HG02571 (cell line): ENCODE measurements around the gene CREB3L1.

Experiments
- ATAC-seq: cut with Tn5 transposase; IDR thresholded peaks from one replicate; pipeline ENCODE4 v1.9.1; 2021; ENCODE audit warnings: mild to moderate bottlenecking, moderate library complexity; ENCODE audit not compliant: unreplicated experiment

Gene CREB3L1, protein sequence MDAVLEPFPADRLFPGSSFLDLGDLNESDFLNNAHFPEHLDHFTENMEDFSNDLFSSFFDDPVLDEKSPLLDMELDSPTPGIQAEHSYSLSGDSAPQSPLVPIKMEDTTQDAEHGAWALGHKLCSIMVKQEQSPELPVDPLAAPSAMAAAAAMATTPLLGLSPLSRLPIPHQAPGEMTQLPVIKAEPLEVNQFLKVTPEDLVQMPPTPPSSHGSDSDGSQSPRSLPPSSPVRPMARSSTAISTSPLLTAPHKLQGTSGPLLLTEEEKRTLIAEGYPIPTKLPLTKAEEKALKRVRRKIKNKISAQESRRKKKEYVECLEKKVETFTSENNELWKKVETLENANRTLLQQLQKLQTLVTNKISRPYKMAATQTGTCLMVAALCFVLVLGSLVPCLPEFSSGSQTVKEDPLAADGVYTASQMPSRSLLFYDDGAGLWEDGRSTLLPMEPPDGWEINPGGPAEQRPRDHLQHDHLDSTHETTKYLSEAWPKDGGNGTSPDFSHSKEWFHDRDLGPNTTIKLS

DNA sequence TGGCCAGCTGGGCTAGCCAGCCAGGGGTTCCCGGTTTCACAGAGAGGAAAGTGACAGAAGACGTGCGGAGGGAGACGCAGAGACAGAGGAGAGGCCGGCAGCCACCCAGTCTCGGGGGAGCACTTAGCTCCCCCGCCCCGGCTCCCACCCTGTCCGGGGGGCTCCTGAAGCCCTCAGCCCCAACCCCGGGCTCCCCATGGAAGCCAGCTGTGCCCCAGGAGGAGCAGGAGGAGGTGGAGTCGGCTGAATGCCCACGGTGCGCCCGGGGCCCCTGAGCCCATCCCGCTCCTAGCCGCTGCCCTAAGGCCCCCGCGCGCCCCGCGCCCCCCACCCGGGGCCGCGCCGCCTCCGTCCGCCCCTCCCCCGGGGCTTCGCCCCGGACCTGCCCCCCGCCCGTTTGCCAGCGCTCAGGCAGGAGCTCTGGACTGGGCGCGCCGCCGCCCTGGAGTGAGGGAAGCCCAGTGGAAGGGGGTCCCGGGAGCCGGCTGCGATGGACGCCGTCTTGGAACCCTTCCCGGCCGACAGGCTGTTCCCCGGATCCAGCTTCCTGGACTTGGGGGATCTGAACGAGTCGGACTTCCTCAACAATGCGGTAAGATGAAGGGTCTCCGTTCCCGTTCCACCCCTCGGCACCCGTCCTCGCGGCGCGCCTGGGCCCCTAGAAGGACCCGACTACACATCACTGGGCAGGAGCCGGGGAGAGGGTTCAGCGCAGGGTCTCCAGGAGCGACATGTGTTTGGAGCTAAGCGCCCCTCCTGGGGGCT, at the start of gene CREB3L1:
CREB3L1 (plus strand) TSS at position 41 of the 765 bp plus-strand sequence; CDS start at position 491, 450 bp downstream.
- no peak for ATAC-seq

DNA sequence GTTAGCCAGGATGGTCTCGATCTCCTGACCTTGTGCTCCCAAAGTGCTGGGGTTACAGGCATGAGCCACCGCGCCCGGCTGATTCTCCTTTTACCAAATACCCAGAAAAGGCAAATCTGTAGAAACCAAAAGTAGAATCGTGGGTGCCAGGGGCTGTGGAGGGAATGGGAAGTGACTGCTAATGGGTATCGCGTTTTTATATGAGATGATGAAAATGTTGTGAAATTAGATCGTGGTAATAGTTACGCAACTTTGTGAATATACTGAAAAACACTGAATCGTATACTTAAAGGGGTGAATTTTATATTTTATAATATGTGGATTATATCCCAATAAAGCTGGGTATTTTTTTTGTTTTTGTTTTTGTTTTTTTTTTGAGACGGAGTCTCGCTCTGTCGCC, 48.2 kb upstream of the CREB3L1 start:
- no peak for ATAC-seq

DNA sequence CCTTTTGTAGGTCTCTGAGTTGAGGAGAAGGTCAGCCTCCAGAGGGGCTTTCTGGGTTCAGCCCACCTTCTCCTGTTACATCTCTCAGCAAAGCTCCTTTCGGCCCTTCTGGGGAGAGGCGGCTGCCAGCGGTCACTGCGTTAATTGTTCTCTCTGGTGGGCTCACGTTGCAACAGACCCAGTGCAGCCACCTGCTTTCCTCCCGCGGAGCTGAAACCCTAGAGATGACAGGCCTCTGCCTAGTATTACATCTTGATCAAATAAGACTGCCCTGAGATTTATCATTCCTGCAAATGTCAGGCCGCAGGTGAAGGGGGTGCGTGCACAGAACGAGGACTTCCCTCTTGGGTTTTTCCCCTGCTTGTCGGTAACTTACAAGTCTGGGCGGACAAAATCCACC, 43.2 kb upstream of the CREB3L1 start:
- no peak for ATAC-seq

DNA sequence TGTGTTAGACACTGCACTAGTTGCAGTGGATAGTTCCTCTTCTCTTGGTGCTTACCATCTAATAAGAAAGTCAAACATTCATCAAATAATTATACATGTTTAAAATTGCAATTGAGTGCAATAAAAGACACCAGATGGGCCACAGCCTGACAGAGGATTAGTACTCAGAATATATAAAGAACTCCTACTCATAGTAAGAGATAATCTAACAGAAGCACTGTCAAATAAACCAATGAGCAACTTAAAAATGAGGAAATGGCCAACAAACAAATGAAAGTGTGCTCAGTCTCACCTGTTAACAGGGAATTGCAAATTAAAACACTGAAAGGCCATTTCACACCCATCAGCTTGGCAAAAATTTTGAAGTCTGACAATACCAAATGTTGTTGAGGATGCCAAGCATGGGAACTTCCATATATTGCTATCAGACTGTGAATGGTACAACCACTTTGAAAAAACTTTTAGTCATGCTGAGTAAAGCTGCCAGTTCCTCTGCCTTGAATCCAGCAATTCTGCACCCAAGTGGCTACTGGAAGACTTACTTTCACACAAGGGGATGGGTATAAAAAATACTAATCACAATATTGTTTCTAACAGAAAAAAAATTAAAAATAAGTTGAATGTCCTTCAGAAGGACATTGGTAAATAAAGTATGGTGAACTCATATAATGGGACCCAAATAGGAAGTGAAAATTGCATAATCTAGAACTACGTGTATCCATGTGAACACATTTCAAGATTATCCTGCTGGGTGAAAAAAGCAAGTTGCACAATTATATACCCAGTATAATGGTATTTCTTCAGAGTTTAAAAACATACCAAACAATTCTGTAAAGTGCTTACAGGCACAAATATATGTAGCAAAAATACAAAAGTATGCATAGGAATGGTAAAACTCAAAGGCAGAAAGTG, 41.4 kb upstream of the CREB3L1 start:
- no peak for ATAC-seq

DNA sequence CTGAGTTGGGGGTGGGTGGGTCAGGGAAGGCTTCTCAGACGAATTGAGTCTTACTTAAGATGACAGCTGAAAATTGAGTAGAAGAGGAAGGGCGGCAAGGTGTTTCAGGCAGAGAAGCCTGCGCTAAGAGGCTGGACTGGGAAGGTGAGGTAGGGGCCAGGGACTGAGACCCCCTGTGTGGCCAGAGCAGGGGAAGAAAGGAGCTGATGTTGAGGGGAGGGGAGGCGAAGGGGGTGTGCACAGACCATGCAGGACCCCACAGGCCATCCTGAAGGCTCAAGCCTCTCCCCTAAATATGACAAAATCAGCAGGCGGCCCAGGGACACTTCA, 40.6 kb upstream of the CREB3L1 start:
- ATAC-seq, result no peak

DNA sequence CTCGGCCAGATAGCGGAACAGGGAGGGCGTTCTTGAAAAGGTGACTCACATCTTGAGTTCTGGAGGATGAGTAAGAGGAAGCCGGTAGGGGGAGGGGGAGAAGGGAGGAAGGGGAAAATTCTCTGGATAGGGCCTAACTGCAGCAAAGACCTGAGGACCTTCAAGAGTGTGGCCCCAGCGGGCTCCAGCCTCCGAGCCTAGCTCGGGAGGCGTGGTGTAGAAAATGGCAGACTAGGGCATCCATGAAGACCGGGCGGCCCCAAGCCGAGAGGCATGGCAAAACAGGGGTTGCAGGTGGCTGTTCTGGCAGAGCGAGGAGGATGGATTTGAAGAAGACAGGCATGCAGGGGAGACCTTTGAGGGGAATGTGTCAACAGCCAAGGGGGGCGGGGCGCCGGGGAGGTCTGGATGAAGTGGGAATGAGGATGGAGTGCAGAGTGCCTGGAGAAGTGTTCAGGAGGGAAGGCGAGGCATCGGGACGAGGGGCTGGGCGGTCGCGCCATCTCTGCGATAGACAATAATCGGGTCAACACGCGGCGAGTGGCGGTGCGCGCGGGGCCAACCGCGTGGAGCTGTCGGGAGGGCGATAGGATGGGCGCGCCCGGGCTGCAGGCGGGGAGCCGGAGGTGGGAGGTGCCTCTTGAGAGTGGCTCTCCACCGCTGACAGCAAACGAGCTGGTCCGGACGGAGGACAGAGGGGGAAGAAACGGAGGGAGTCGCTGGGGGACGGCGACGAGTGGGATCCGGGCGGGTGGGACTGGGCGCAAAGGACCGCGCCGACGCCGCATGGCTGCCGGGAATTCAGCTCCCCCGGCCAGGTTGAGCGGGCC, 40.0 kb upstream of the CREB3L1 start:
- no peak for ATAC-seq

DNA sequence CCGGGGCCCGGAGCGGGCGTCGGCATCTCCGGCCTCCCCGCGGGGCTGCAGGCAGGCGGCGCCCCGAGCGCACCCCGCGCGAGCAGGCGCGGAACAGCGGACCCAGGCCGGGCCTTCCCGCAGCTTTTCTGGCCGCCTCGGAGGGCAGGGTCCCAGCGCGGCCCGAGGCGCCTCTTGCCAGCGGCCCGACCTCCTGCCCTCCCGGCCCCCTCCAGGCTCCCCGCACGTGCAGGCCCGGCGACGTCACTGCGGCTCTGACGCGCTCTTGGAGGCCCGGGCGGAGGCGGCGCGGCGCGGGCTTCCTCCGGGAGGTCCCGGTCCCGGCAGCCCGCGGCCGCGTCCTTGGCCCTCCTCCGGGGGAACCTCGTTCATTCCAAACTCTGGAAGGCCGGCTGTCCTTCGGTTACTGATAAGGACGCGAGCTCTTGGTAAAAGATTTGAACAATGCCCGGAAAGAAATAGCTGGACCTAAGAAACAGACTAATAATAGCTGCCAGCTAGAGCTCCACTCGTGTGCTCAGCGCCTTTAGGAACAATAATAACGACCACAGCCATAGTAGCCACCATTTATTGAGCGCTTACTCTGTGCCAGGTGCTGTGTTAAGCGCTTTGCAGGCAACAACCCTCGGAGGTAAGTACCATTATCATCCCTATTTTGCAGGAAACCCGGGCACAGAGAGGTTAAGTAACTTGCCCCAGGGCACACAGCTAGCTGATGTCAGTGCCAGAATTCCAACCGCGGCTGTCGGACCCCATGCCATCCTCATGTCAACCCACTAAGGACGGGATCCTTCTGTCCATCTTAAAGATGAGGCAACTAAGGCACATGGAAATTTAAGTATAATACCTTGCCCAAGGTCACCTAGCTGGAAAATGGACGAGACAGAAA, 39.1 kb upstream of the CREB3L1 start:
- ATAC-seq, result no peak

DNA sequence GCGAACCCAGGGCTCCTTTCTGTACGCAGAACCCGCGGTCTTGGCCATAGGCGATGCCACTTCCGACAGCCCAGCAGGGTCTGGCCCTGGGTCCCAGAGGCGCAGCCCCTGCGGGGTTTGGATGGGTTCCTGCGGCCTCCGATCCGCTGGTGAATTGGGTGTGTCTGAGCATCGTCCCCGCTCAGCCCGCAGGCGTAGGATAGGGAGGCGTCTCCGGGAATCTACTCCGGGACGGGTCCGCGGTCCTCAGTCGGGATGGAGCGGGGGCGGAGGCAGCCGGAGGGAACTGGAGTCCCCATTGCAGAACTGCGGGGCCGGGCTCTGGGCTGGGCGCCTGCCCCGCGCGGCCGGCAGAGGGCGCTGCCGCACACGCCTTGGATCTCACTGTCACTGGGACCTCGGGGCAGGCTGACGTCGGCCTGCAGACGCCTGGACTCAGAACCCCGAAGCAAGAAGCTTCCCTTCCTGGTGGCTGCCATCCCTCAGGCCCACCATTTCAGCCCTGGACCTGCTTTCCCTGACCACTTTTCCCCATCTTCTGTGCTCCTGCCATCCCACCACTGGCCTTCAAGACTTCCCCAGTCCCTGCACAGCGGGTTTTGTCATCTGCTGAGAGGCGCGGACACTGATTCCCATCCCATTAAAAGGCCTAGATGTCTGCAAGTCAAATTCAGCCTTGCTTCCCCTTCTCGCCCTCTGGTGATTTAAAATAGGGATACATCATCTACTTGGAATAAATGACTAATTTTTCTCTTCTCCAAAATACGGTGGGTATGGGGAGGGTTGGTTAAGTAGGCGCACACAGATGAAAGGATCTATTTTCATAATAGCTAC, 38.3 kb upstream of the CREB3L1 start:
- ATAC-seq, result peak; percentile 62

DNA sequence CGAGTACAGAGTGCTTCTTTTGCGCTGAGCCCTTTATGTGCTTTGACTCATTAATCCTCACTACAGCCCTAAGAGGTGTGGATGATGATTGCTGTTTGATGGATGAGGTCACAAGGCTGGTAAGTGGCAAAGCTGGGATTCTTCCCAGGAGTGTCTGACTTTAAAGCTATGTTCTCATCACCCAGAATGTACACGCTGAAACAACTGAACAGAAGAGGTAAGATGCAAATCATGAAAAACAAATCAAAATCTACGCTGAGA, 37.7 kb upstream of the CREB3L1 start:
- ATAC-seq, result no peak

DNA sequence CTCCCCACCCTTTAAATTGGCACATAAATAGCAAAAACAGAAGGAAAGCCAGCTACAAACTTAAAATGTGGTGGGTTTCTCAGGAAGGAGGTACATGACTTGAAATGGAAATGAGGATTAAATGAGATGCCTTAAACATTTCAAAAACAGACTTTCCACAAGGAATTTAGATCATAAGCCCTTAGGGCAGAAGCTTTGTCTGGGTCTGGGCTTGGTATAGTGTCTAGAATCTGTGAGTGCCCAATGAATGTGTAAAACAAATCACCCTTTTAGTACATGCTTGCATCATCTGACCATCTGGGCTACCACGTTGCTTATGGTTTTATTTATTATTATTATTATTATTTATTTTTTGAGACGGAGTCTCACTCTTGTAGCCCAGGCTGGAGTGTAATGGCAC, 37.1 kb upstream of the CREB3L1 start:
- no peak for ATAC-seq

DNA sequence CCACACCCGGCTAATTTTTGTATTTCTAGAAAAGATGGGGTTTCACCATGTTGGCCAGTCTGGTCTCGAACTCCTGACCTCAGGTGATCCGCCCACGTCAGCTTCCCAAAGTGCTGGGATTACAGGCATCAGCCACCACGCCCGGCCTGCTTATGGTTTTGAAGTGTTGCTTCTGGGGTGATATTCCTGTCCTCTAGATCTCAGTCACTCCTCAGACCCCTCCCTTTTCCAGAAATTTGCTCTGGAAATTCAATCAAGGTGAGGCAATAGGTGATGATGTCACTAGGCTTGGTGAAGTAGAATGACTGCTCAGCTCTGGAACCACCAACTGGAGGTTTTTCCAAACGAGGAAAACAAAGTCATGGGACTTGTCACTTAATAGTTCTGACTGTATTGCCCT, 36.6 kb upstream of the CREB3L1 start:
- ATAC-seq, result no peak

DNA sequence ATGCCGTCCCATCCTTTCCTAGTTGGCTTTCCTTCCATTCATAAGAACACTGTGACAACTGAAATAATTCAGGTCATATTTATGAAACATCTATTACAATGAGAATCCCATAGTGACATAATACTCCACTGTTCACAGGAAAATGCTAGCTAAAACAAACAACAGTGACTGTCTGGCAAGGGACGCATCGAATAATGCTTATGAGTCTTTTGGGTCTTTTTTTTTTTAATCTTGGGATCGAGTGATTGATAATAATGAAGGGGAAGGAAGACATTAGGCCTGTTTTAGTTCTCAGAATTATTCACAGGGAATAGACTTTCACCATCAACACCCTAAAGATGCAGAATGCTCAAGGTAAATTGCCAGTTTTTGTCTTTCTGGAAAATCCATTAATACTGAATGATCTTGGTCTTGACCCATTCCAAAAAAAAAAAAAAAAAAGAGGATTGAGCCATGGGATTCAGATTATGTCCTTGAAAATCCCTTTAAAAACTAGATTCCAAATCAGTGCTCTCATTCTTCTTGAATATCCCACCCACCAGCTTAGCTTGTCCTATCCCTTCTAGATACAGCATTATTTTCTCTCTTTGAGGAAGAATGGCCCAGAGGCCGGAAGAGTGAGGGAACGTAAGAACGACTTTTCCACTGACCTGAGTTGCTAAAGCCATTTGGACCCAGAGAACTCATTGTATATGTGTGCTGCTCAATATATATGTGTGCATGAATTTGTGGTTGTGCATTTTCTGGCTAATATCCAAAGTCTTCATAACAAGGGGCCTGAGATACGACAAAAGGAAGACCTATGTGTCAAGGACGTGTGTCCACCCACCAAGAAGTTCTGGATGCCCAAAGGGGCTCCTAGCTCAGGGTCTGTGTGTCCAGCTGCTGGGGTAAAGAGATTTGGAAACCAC, 35.2 kb upstream of the CREB3L1 start:
- ATAC-seq, result no peak

DNA sequence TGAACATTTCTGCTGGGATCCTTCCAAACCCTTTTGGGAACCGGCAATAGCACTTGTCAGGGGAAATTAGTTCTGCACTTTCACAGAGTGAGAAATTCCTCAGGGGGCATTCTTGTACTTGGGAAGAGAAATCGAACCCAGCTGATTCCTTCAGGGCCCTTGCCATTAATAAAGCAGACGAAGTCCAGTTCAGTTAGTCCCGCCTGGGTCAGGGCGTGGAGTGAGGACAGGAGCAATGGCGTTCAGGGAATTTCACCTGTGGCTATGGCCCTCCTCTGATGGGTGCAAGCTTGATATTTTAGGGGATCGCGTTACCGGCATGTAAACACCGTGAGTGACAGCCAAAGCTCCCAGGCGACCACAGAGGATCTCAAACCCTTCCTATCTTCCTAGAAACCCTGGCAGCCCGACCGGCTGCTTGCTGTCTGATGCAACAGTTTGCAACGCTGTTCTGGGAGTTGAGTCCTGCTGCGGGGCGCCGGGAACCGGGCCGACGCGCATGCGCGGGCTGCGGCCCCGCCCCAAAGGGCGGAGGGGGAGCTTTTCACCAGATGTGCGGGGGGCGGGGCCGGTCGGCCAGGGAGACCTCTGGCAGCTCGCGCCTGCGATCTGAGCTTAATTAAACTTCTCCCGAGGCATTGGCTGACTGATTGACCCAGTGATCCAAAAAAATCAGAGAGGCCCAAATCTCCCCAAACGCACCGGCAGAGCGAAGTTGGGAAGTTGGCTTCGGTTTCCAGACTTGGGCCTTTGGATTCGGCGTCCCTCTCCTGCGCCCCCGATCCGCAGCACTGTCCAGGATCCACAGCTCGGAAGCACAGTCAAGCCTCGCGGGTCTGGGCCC, 34.3 kb upstream of the CREB3L1 start:
- peak; percentile 61 for ATAC-seq

DNA sequence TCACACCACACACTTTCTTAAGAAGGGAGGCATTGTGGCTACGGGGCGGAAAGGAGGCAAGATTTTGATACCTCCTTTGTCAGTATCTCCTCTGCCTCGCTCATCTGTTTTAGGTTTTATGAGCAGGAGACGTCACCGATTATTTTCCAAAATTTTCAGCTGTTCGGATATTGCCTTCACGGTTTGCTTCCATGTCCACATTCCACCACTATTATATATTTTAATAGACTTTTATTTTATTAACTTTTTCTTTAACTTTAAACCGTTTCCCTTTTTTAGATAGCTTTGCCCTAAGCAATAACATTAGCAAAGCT, 33.7 kb upstream of the CREB3L1 start:
- no peak for ATAC-seq

DNA sequence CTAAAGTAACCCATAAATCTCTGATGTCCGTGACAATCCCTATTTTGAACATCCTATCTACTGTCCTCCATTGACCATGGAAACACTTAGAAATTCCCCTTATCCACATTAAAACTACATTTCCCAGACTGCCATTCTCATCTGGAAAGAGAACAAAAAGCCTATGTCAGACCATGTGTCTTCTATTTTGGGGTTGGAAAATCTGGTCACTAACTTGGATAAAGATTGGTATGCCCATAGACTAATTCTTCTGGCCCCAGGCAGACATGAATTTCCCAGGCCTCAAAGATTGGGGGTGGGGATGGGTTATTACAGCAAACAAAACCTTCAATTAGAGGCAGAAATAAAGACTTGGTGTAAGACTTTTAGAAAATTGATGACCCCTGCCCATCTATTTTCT, 30.9 kb upstream of the CREB3L1 start:
- no peak for ATAC-seq

DNA sequence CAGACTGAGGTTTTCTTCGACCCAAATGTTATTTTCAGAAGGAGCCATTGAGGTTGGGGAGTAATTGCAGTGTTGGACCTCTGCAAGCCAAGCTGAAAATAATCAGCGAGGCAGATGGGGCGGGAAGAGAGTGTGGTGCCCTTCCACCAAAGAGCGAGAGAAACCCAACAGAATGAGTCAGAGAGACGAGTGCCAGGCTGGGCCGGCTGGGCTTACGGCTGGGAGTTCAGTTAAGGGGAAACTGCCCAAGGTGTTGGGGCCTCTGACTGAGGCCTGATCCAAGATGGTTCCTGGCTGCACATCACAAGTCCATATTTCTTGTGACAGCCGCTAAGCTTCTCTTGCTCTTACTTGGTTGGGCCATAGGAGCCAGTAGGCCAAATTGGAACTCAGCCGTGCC, 30.4 kb upstream of the CREB3L1 start:
- no peak for ATAC-seq

DNA sequence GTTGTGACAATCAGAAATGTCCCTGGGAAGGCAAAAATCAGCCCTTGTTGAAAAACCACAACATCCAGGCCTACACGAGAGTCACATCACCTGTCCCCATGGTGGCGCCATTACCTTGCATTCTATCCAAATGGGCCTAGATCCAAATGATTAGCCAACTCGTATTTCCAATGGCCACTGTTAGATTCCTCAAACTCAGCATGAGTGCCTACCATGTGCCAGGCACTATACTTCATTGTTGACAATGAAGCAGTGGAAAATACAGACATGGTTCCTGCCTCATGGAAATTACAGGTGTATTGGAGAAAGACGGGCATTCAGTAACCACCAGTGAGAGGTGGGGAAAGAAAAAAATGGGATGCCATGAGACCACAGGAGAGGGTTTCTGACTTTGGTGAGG, 29.8 kb upstream of the CREB3L1 start:
- ATAC-seq, result no peak
